ENCODE data around the gene KCNIP4. TPM values are rescaled to one million over a fixed set of nuclear protein-coding genes. Genes with fewer than 3 reads are reported as not detected.

Gene KCNIP4
- total and polyA plus RNA-seq, 4 donors, result not detected

DNA sequence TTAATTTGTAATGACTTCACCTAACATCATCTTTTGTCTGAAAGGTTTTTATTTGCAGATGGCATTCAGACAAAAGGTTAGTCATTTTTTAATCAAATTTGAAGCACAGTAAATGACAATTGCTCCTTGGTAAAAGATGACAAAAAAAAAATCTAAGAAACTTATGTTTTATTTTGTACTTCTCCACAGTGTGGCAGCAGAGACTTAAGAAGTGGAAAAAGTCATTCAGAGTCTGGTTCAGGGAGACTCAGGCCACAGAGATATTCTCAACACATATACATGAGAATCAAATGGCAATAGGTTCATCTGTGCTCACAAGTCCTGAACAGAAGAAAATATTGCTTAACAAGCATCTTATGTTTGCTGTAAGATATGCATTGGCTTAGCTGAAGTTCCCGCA lies 436.2 kb downstream of the KCNIP4 start:
- no peaks in the 10 kb centered on the region for H3K27me3 ChIP-seq (ENCODE audit: control insufficient read depth in 1 of 2, insufficient read depth in 2 of 2, low read length in 1 of 2)
- no peak overlapping the region for H3K4me3 ChIP-seq (ENCODE audit: low read length in 2 of 2)
- intact Hi-C loops (cut with DNase I), result loop anchor here (2.0 kb wide), 1 partner anchor 254 kb away; no protein-coding TSS in a partner anchor
- ATAC-seq (ENCODE audit: low FRiP score) (no peak), DNase-seq (no peak)
- H3K36me3 ChIP-seq (ENCODE audit: control insufficient read depth in 1 of 2, insufficient read depth in 2 of 2, low read length in 1 of 2), result no peaks in the 10 kb centered on the region
- no peaks in the 10 kb centered on the region for H3K9me3 ChIP-seq (ENCODE audit: control insufficient read depth, low read length)
- H3K27ac ChIP-seq (ENCODE audit: low read depth in 1 of 2, low read length in 2 of 2), result no peak overlapping the region
- H3K4me1 ChIP-seq (ENCODE audit: control insufficient read depth in 1 of 2, insufficient read depth in 2 of 2, low read length in 2 of 2), result no peaks in the 10 kb centered on the region
- 76 to 86% methylated on average over 1 of the region's 1 CpG for WGBS, 2 donors

DNA sequence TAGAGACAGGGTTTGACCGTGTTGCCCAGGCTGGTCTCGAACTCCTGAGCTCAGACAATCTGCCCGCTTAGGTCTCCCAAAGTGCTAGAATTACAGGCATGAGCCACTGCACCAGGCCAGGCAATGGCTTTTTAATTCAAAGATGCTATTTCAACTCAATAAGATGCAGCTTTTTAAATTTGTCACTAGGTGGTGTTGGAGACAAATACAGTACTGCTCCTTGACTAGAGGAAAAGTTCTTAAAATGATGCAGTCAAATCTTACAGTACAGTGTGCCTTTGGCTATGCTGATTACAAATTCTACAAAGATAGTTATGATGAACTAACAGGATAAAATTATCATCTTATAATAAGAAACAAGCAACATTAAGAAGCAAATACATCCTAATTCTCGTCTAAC lies 441.1 kb downstream of the KCNIP4 start:
- Histone ChIP-seq H3K4me3 (ENCODE audit: low read length in 2 of 2) (no peak overlapping the region), H3K9me3 (ENCODE audit: control insufficient read depth, low read length) (no peaks in the 10 kb centered on the region), H3K27me3 (ENCODE audit: control insufficient read depth in 1 of 2, insufficient read depth in 2 of 2, low read length in 1 of 2) (no peaks in the 10 kb centered on the region), H3K27ac (ENCODE audit: low read depth in 1 of 2, low read length in 2 of 2) (no peak overlapping the region), H3K36me3 (ENCODE audit: control insufficient read depth in 1 of 2, insufficient read depth in 2 of 2, low read length in 1 of 2) (no peaks in the 10 kb centered on the region), H3K4me1 (ENCODE audit: control insufficient read depth in 1 of 2, insufficient read depth in 2 of 2, low read length in 2 of 2) (no peaks in the 10 kb centered on the region)
- WGBS, 2 donors, result 75 to 80% methylated on average over 4 of the region's 4 CpGs
- DNase-seq, result no peak
- no peak for ATAC-seq (ENCODE audit: low FRiP score)
- intact Hi-C loops (cut with DNase I), result no loop called here

DNA sequence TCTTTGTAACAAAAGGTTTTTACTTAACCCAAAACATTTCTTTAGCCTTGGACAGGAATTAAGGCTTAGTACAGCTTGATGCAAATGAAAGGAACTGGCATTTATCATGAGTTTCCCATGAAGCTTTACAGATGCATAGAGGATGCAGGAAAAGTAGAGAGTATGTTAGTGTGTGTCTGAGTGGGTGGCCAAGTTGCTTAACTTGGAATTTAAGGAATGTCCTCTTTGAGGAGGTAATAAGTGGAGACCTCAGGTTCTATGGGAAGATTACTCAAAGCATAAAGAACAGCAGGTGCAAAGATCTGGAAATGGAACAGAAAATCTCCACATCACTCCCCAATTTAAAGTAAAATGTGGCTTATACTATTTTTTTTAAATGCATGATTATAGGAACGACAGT lies 457.9 kb downstream of the KCNIP4 start:
- WGBS, 2 donors, result 67 to 80% methylated on average over 1 of the region's 1 CpG
- no peaks in the 10 kb centered on the region for H3K27me3 ChIP-seq (ENCODE audit: control insufficient read depth in 1 of 2, insufficient read depth in 2 of 2, low read length in 1 of 2)
- ATAC-seq (ENCODE audit: low FRiP score) (no peak), DNase-seq (no peak)
- H3K36me3 ChIP-seq (ENCODE audit: control insufficient read depth in 1 of 2, insufficient read depth in 2 of 2, low read length in 1 of 2), result no peaks in the 10 kb centered on the region
- H3K4me1 ChIP-seq (ENCODE audit: control insufficient read depth in 1 of 2, insufficient read depth in 2 of 2, low read length in 2 of 2), result no peaks in the 10 kb centered on the region
- no peak overlapping the region for H3K27ac ChIP-seq (ENCODE audit: low read depth in 1 of 2, low read length in 2 of 2)
- intact Hi-C loops (cut with DNase I), result no loop called here
- no peaks in the 10 kb centered on the region for H3K9me3 ChIP-seq (ENCODE audit: control insufficient read depth, low read length)
- H3K4me3 ChIP-seq (ENCODE audit: low read length in 2 of 2), result no peak overlapping the region

DNA sequence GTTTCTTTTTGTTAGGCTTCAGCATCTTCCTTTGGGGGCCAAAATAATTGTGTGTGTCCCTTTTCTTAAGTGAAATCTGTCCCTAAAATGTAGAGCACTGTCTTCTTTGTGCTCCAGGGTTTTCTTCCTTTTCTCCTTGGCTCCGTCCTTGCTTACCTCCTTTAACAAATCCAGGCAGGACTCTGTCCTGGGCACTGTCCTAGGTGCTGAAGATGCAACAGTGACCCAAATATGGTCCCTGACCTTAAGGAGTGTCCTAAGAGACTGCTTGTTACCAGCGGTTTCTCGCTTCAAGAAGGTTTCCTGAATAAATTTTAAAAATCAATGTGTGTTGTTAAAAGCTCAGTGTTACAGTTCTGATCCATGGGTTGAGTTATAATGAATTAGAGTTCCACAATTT lies 471.8 kb downstream of the KCNIP4 start:
- Histone ChIP-seq H3K36me3 (ENCODE audit: control insufficient read depth in 1 of 2, insufficient read depth in 2 of 2, low read length in 1 of 2) (no peaks in the 10 kb centered on the region), H3K4me1 (ENCODE audit: control insufficient read depth in 1 of 2, insufficient read depth in 2 of 2, low read length in 2 of 2) (no peaks in the 10 kb centered on the region), H3K27ac (ENCODE audit: low read depth in 1 of 2, low read length in 2 of 2) (no peak overlapping the region), H3K9me3 (ENCODE audit: control insufficient read depth, low read length) (no peaks in the 10 kb centered on the region), H3K27me3 (ENCODE audit: control insufficient read depth in 1 of 2, insufficient read depth in 2 of 2, low read length in 1 of 2) (no peaks in the 10 kb centered on the region), H3K4me3 (ENCODE audit: low read length in 2 of 2) (no peak overlapping the region)
- DNase-seq, result no peak
- intact Hi-C loops (cut with DNase I), result no loop called here
- ATAC-seq (ENCODE audit: low FRiP score), result no peak
- WGBS, 2 donors, result 13 to 21% methylated on average over 3 of the region's 3 CpGs

DNA sequence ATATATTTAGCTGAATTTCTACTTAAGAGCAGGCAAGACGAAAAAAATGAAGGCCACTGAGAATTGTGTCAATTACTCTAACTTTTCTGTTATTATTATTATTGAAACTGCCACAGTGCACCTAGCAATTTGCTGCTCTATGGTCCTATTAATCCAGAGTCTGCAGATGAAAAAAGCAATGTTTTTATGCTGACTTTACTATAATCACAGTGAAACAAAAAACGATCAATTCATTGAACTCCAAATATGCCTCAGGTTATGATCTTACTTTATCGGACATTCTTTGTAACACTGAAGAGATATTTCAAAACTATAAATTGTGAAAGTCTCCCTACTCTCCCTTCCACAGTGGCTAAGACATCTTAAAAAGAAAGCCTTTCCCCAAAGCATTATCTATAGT lies 474.4 kb downstream of the KCNIP4 start:
- DNase-seq, result no peak
- Histone ChIP-seq H3K4me3 (ENCODE audit: low read length in 2 of 2) (no peak overlapping the region), H3K4me1 (ENCODE audit: control insufficient read depth in 1 of 2, insufficient read depth in 2 of 2, low read length in 2 of 2) (no peaks in the 10 kb centered on the region), H3K27ac (ENCODE audit: low read depth in 1 of 2, low read length in 2 of 2) (no peak overlapping the region), H3K27me3 (ENCODE audit: control insufficient read depth in 1 of 2, insufficient read depth in 2 of 2, low read length in 1 of 2) (no peaks in the 10 kb centered on the region), H3K36me3 (ENCODE audit: control insufficient read depth in 1 of 2, insufficient read depth in 2 of 2, low read length in 1 of 2) (no peaks in the 10 kb centered on the region), H3K9me3 (ENCODE audit: control insufficient read depth, low read length) (no peaks in the 10 kb centered on the region)
- intact Hi-C loops (cut with DNase I), result no loop called here
- ATAC-seq (ENCODE audit: low FRiP score), result no peak
- 54 to 76% methylated on average over 3 of the region's 3 CpGs for WGBS, 2 donors

DNA sequence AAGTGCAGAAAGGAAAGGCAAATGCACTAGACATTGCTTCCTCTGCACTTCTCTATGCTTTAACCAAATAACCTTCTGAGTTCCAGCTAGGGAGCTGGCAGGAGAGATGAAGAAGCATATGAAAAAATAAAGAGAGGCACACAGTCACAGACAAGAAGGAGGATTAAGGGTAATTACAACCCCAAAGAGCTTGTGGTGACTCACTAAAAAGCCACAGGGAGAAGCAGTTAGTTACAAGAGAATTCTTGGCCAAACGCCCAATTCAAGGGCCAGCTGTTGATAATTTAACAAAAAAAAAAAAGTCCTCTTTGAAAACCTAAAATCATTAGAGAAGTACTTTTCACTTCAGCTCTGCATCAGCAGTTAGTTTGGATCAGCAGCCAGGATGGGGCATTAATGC lies 478.0 kb downstream of the KCNIP4 start:
- Histone ChIP-seq H3K36me3 (ENCODE audit: control insufficient read depth in 1 of 2, insufficient read depth in 2 of 2, low read length in 1 of 2) (no peaks in the 10 kb centered on the region), H3K4me3 (ENCODE audit: low read length in 2 of 2) (no peak overlapping the region), H3K27ac (ENCODE audit: low read depth in 1 of 2, low read length in 2 of 2) (no peak overlapping the region), H3K4me1 (ENCODE audit: control insufficient read depth in 1 of 2, insufficient read depth in 2 of 2, low read length in 2 of 2) (no peaks in the 10 kb centered on the region), H3K9me3 (ENCODE audit: control insufficient read depth, low read length) (no peaks in the 10 kb centered on the region), H3K27me3 (ENCODE audit: control insufficient read depth in 1 of 2, insufficient read depth in 2 of 2, low read length in 1 of 2) (no peaks in the 10 kb centered on the region)
- DNase-seq (no peak), ATAC-seq (ENCODE audit: low FRiP score) (no peak)
- intact Hi-C loops (cut with DNase I), result no loop called here
- 10 to 17% methylated on average over 1 of the region's 1 CpG for WGBS, 2 donors

DNA sequence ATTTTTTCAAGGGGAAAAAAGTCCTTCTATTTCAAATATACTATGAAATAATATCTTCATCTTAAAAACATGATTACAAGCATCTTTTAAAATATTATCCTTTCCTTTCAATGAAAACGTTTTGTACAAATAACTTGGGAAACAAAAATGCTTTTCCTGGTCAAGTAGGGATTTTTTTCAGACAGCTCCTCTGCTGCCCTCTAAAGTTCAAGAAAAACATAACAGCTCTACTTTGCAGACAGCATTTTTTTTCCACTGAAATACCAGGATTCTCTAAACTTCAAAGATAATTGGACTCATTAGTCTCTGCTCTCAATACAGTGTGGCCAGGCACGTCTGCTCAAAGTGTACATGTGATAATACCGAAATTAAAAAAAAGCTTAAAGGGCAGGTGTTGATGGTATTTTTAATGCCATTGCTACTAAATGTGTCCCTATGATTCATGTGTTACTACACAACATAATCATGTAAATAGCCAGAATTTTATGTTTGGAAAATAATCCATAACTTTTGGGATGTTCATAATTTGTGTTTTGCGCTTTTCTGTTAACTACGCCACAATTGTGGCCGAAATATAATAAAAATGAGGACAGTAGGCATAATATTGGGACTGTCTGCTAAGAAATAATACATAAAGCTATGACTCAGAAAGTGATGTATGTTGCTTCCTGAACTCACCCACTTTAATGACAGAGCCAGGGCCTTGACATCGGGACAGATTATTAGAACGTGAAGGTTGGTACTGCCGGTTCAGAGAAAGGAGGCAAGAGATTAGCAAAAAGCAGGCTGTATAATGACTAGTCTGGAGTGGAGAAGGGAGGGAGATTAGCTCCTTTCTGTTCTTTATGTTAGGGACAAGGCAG lies 478.9 kb downstream of the KCNIP4 start:
- intact Hi-C loops (cut with DNase I), result no loop called here
- Histone ChIP-seq H3K9me3 (ENCODE audit: control insufficient read depth, low read length) (no peaks in the 10 kb centered on the region), H3K4me3 (ENCODE audit: low read length in 2 of 2) (no peak overlapping the region), H3K4me1 (ENCODE audit: control insufficient read depth in 1 of 2, insufficient read depth in 2 of 2, low read length in 2 of 2) (no peaks in the 10 kb centered on the region), H3K27ac (ENCODE audit: low read depth in 1 of 2, low read length in 2 of 2) (no peak overlapping the region), H3K27me3 (ENCODE audit: control insufficient read depth in 1 of 2, insufficient read depth in 2 of 2, low read length in 1 of 2) (no peaks in the 10 kb centered on the region), H3K36me3 (ENCODE audit: control insufficient read depth in 1 of 2, insufficient read depth in 2 of 2, low read length in 1 of 2) (no peaks in the 10 kb centered on the region)
- no peak for ATAC-seq (ENCODE audit: low FRiP score)
- 42 to 49% methylated on average over 9 of the region's 9 CpGs for WGBS, 2 donors
- no peak for DNase-seq

DNA sequence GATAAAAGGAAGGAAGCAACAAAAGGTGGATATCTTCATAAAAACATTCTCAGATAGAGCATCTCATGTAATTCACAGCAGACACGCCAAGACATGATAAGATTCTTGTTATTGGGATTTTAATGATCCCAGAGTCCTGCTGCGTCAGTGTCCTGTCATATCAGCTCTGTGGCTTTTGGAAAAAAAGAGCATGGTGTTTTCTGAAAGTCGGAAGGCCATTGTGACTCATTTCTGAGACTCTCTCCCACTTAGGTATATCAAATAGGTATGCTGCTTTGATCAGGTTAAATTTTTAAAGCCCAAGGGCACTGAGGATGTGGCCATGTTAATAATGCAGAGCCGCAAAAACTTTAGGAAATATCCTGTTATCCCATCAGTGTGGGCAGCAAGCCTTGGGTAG lies 481.0 kb downstream of the KCNIP4 start:
- Histone ChIP-seq H3K27me3 (ENCODE audit: control insufficient read depth in 1 of 2, insufficient read depth in 2 of 2, low read length in 1 of 2) (no peaks in the 10 kb centered on the region), H3K9me3 (ENCODE audit: control insufficient read depth, low read length) (no peaks in the 10 kb centered on the region), H3K4me1 (ENCODE audit: control insufficient read depth in 1 of 2, insufficient read depth in 2 of 2, low read length in 2 of 2) (no peaks in the 10 kb centered on the region), H3K4me3 (ENCODE audit: low read length in 2 of 2) (no peak overlapping the region), H3K36me3 (ENCODE audit: control insufficient read depth in 1 of 2, insufficient read depth in 2 of 2, low read length in 1 of 2) (no peaks in the 10 kb centered on the region), H3K27ac (ENCODE audit: low read depth in 1 of 2, low read length in 2 of 2) (no peak overlapping the region)
- ATAC-seq (ENCODE audit: low FRiP score), result no peak
- no peak for DNase-seq
- WGBS, 2 donors, result 80 to 85% methylated on average over 4 of the region's 4 CpGs
- intact Hi-C loops (cut with DNase I), result no loop called here

DNA sequence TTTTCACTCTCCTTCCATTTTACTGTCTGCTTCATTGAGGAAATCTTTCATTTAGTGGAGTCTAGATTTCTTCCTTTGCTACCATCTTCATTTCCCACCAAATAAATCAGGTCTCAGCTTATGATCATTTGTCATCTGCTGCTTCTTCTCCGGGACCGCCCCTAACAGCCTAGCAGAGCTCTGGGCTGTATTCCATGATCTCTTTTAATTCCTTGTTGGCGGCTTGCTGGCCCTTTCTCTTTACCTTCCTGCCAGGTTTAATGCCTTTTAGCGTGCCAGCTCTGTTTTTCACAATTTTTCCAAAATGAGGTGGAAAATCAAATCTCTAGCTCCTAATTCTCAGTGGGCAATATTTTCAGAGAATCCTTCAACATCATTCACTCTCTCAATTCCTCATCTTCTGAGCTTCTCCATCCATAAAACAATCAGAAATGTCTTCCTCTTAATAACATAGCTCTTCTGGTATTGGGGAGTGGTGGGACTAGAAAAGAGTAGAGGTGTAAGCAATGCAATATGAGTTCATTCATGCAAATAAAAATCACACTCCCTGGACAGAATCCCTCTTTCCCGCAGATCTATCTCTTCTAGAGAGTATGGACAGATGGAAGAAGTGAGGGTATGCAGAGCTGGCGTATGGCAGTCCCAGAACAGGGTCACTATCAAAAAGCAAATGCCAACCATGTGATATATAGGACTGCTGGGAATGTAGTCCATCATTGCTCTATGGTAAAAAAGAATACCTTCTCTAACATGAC lies 491.3 kb downstream of the KCNIP4 start:
- intact Hi-C loops (cut with DNase I), result no loop called here
- ATAC-seq (ENCODE audit: low FRiP score), result no peak
- Histone ChIP-seq H3K27me3 (ENCODE audit: control insufficient read depth in 1 of 2, insufficient read depth in 2 of 2, low read length in 1 of 2) (no peaks in the 10 kb centered on the region), H3K4me1 (ENCODE audit: control insufficient read depth in 1 of 2, insufficient read depth in 2 of 2, low read length in 2 of 2) (no peaks in the 10 kb centered on the region), H3K27ac (ENCODE audit: low read depth in 1 of 2, low read length in 2 of 2) (no peak overlapping the region), H3K9me3 (ENCODE audit: control insufficient read depth, low read length) (no peaks in the 10 kb centered on the region), H3K36me3 (ENCODE audit: control insufficient read depth in 1 of 2, insufficient read depth in 2 of 2, low read length in 1 of 2) (no peaks in the 10 kb centered on the region), H3K4me3 (ENCODE audit: low read length in 2 of 2) (no peak overlapping the region)
- no peak for DNase-seq
- 69 to 79% methylated on average over 6 of the region's 6 CpGs for WGBS, 2 donors
